ENCODE measurements around the gene ADAM11. TPM values are rescaled to one million over a fixed set of nuclear protein-coding genes. Genes with fewer than 3 reads are reported as not detected.

Gene ADAM11
- total and polyA plus RNA-seq, 2 of the 13 experiments (the other 11 are each of a cell fraction or from before 2014, with no cell fraction given) = 0.38 to 0.91 TPM

DNA sequence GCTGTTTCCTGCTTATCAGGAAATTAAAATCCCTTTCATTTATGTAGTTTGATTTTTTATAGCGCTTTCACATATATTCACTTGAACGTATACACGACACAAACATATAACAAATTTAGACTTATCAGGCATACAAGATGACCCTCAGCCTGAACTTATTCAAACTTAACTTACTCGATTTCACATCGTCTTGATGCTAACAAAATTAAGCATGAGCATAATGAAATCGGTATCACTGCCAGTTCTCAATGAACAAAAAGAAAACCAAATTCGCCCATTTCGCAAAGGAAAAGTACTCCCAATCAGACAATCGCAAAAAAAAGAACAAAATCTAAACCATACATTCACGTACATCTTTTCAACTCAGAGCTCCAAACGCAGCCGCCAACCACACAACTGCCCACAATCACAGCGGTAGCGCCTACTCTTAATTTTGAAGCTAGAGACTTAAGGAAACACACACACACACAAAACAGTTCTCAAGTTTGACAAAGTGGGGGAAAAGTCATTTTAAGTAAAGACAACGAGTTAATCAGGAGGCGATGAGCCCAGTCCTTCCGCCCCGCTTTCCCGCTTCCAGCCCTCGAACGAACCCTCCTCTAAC, 70.2 kb downstream of the ADAM11 start:
- Histone ChIP-seq H3K9ac (ENCODE audit: insufficient read depth, low read depth, low read length) (peak overlapping the region; percentile 45; the same call in 1 of the 2 replicates), H2AFZ (ENCODE audit: low read length) (no peak overlapping the region), H3K4me2 (ENCODE audit: low read depth, low read length) (peak overlapping the region; percentile 84), H4K20me1 (ENCODE audit: insufficient read depth, low read length) (no peaks in the 10 kb centered on the region), H3K27ac (ENCODE audit: extremely low read length, insufficient read depth, low read length) (no peak overlapping the region), H3K4me1 (ENCODE audit: insufficient read depth, low read length) (peaks cover 31% of the 10 kb centered on the region), H3K79me2 (ENCODE audit: insufficient read depth, low read length) (no peaks in the 10 kb centered on the region), H3K36me3 (replicated peaks in 1 of 2; ENCODE audit: control insufficient read depth in 1 of 2, insufficient read depth in 2 of 2, low read length in 2 of 2) (no peaks in the 10 kb centered on the region), H3K4me3 (replicated peaks in 1 of 3; ENCODE audit: insufficient read depth in 1 of 3, low read depth in 2 of 3, low read length in 3 of 3) (peak overlapping the region; percentile 53 to 72 (median 72); a peak in 5 of 6 replicates), H3K9me3 (ENCODE audit: low read length) (no peaks in the 10 kb centered on the region), H3K27me3 (ENCODE audit: control insufficient read depth in 1 of 2, insufficient read depth in 2 of 2, low read length in 2 of 2) (peaks cover 3 to 38% of the 10 kb centered on the region in 2 experiments)
- ChIA-PET CTCF (ENCODE audit: low intra/inter-chr PET ratio, low total read pairs) (no interaction called here), POLR2A (interaction anchor here (0.6 kb wide), 1 partner anchor 31 kb away, joined by 3 read pairs; no protein-coding TSS in a partner anchor)
- FAIRE-seq (peak; percentile 43), DNase-seq (ENCODE audit: low spot score) (no peak), ATAC-seq (no peak)
- intact Hi-C loops (cut with micrococcal nuclease; ENCODE audit: unreplicated experiment) = no loop called here
- in situ Hi-C loops (cut with HindIII; ENCODE audit: extremely low pct_ligation_motif_present, low pct_unique_long_range_greater_than_20kb) = loop anchor here (5.0 kb wide), 1 partner anchor 47 kb away; no protein-coding TSS in a partner anchor
- WGBS (ENCODE audit: low lambda C conversion rate) = 20% methylated on average over 20 of the region's 21 CpGs
- no TSS peak for BruUV-seq (replicated peaks)
- TF ChIP-seq RNF2 (conservative IDR thresholded peaks at IDR 0.05; ENCODE audit: low read depth) (peak; percentile 79), DR1 (CRISPR knock-in tag; IDR thresholded peaks at IDR 0.05) (no peak), MZF1 (CRISPR knock-in tag; IDR thresholded peaks at IDR 0.05; ENCODE audit: borderline replicate concordance) (no peak), ZNF746 (CRISPR knock-in tag; IDR thresholded peaks at IDR 0.05) (no peak), ZNF782 (CRISPR knock-in tag; IDR thresholded peaks at IDR 0.05; ENCODE audit: borderline replicate concordance) (no peak), ZNF17 (CRISPR knock-in tag; IDR thresholded peaks at IDR 0.05) (no peak), SOX13 (IDR thresholded peaks at IDR 0.05) (peak; percentile 69; the same call in 1 of the 2 replicates), SOX13 (CRISPR knock-in tag; conservative IDR thresholded peaks at IDR 0.05 in 1 of 2, IDR thresholded peaks at IDR 0.05 in 1 of 2) (no peak), MAFK (conservative IDR thresholded peaks at IDR 0.05 in 1 of 2, IDR thresholded peaks at IDR 0.05 in 1 of 2; ENCODE audit: low read length in 2 of 2) (no peak), CBX2 (IDR thresholded peaks at IDR 0.05; ENCODE audit: low read depth, low read length) (peak; percentile 100), CBX2 (CRISPR knock-in tag; IDR thresholded peaks at IDR 0.05; ENCODE audit: low read depth) (no peak), GATAD1 (CRISPR knock-in tag; IDR thresholded peaks at IDR 0.05) (no peak), ZNF549 (CRISPR knock-in tag; IDR thresholded peaks at IDR 0.05) (no peak), CENPT (CRISPR knock-in tag; IDR thresholded peaks at IDR 0.05; ENCODE audit: low read depth) (no peak), EZH2 (conservative IDR thresholded peaks at IDR 0.05; ENCODE audit: low read depth, low read length) (peak; percentile 100; the same call in 1 of the 2 replicates)
- TF ChIP-seq, protein P1, sequence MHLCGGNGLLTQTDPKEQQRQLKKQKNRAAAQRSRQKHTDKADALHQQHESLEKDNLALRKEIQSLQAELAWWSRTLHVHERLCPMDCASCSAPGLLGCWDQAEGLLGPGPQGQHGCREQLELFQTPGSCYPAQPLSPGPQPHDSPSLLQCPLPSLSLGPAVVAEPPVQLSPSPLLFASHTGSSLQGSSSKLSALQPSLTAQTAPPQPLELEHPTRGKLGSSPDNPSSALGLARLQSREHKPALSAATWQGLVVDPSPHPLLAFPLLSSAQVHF (CRISPR knock-in tag; IDR thresholded peaks at IDR 0.05) = 0 out of 2 replicates have a peak, but pooled peaks have one; percentile 41
- TF ChIP-seq, protein P2, sequence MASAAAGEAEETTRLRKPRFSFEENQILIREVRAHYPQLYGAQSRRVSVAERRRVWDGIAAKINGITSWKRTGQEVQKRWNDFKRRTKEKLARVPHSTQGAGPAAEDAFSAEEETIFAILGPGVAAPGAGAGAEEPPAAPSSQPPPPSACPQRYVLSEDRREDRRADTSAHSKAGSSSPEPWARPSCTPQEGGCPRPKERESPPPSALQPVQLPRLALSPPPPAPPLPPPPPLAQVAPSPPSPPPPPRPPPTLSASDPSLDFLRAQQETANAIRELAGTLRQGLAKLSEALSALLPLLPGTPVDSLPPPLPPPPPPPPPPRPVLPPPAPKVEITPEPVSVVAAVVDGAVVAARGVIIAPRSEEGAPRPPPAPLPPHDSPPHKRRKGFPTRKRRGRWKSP (CRISPR knock-in tag; IDR thresholded peaks at IDR 0.05) = 0 out of 2 replicates have a peak, but pooled peaks have one; percentile 18
- TF ChIP-seq, protein P3, sequence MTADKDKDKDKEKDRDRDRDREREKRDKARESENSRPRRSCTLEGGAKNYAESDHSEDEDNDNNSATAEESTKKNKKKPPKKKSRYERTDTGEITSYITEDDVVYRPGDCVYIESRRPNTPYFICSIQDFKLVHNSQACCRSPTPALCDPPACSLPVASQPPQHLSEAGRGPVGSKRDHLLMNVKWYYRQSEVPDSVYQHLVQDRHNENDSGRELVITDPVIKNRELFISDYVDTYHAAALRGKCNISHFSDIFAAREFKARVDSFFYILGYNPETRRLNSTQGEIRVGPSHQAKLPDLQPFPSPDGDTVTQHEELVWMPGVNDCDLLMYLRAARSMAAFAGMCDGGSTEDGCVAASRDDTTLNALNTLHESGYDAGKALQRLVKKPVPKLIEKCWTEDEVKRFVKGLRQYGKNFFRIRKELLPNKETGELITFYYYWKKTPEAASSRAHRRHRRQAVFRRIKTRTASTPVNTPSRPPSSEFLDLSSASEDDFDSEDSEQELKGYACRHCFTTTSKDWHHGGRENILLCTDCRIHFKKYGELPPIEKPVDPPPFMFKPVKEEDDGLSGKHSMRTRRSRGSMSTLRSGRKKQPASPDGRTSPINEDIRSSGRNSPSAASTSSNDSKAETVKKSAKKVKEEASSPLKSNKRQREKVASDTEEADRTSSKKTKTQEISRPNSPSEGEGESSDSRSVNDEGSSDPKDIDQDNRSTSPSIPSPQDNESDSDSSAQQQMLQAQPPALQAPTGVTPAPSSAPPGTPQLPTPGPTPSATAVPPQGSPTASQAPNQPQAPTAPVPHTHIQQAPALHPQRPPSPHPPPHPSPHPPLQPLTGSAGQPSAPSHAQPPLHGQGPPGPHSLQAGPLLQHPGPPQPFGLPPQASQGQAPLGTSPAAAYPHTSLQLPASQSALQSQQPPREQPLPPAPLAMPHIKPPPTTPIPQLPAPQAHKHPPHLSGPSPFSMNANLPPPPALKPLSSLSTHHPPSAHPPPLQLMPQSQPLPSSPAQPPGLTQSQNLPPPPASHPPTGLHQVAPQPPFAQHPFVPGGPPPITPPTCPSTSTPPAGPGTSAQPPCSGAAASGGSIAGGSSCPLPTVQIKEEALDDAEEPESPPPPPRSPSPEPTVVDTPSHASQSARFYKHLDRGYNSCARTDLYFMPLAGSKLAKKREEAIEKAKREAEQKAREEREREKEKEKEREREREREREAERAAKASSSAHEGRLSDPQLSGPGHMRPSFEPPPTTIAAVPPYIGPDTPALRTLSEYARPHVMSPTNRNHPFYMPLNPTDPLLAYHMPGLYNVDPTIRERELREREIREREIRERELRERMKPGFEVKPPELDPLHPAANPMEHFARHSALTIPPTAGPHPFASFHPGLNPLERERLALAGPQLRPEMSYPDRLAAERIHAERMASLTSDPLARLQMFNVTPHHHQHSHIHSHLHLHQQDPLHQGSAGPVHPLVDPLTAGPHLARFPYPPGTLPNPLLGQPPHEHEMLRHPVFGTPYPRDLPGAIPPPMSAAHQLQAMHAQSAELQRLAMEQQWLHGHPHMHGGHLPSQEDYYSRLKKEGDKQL (CRISPR knock-in tag; IDR thresholded peaks at IDR 0.05; ENCODE audit: low read depth) = no peak
